HCT116 (cell line): ENCODE data around the gene CPNE2. TPM values are rescaled to one million over a fixed set of nuclear protein-coding genes. Genes with fewer than 3 reads are reported as not detected.

Experiments
- ATAC-seq: fragments of 200-7000 bp; cut with Tn5 transposase; 2 replicates; pipeline ENCODE4 v1.9.1; 2020; ENCODE audit warnings: mild to moderate bottlenecking, moderate library complexity
- BruUV-seq: library from RNA; stranded (reverse); fragments of 400-500 nt; replicated peaks from 2 replicates; lab custom pipeline; 2021; lab: Mats Ljungman, UMichigan
- CTCF ChIA-PET: fragments of 300-600 bp; sonication (Branson Sonifier 250); formaldehyde crosslinking; loops from one replicate; lab custom pipeline; 2021; ENCODE audit warnings: antibody characterized with exemption; lab: Charles Lee
- POLR2A ChIA-PET: fragments of 300-600, 350-600 bp; sonication (Branson Sonifier 250); formaldehyde crosslinking; loops from one replicate; lab custom pipeline; 2021; ENCODE audit warnings: antibody characterized with exemption; lab: Charles Lee
- RAD21 ChIA-PET, 2 experiments: fragments of 300-600 bp; sonication (Branson Sonifier 250); formaldehyde crosslinking; loops; one replicate each; lab custom pipeline; 2023; ENCODE audit warnings: low total read pairs in 2 of 2; ENCODE audit not compliant: uncharacterized antibody in 2 of 2, unreplicated experiment in 2 of 2, low non-redundant PET in 1 of 2; lab: Charles Lee
- DNase-seq: peaks from one replicate; pipeline ENCODE4 v3.0.0-alpha.2; 2010; ENCODE audit warnings: low read depth, low spot score
- H2AFZ ChIP-seq: fragments of 200-600 bp; shearing (Covaris generic), sonication (generic); 2 replicates; pipeline ENCODE4 v1.6.1; 2017; ENCODE audit warnings: low read depth, mixed run types, mixed read lengths, antibody characterized with exemption, low read length; ENCODE audit not compliant: poor library complexity, severe bottlenecking
- H3K27ac ChIP-seq: 2 replicates; pipeline ENCODE4 v1.5.1; 2012; ENCODE audit warnings: low read depth, low read length
- H3K27me3 ChIP-seq: fragments of 200-600 bp; sonication (generic); 2 replicates; pipeline ENCODE4 v1.6.1; 2016; ENCODE audit warnings: mixed run types, low read length, mixed read lengths; ENCODE audit not compliant: insufficient read depth
- H3K36me3 ChIP-seq, 2 experiments: fragments of 200-500 bp in 1 of 2; fragments of 200-600 bp in 1 of 2; sonication (Bioruptor generic) in 1 of 2; sonication (generic) in 1 of 2; 2 replicates each; pipeline versions ENCODE4 v1.5.1 to v1.6.1; 2014 to 2016; ENCODE audit warnings: low read length in 2 of 2, inconsistent platforms in 1 of 2, mixed read lengths in 1 of 2, mixed run types in 1 of 2; ENCODE audit not compliant: insufficient read depth in 2 of 2, control insufficient read depth in 1 of 2
- H3K4me1 ChIP-seq, 2 experiments: fragments of 200-600 bp in 1 of 2; sonication (generic) in 1 of 2; 2 replicates each; pipeline versions ENCODE4 v1.5.1 to v1.6.1; 2012 to 2017; ENCODE audit warnings: low read length in 2 of 2, inconsistent platforms in 1 of 2, mild to moderate bottlenecking in 1 of 2, mixed read lengths in 1 of 2, mixed run types in 1 of 2, moderate library complexity in 1 of 2; ENCODE audit not compliant: insufficient read depth in 2 of 2, control insufficient read depth in 1 of 2
- H3K4me2 ChIP-seq: fragments of 200-600 bp; sonication (generic); 2 replicates; pipeline ENCODE4 v1.6.1; 2017; ENCODE audit warnings: mixed run types, low read length, mixed read lengths
- H3K4me3 ChIP-seq, 2 experiments: fragments of 200-600 bp in 1 of 2; sonication (generic) in 1 of 2; replicated peaks in 1 of 2; 2 replicates each; pipeline ENCODE4 v1.5.1; 2011 to 2016; ENCODE audit warnings: low read length in 2 of 2, control low read depth in 1 of 2, low read depth in 1 of 2, mild to moderate bottlenecking in 1 of 2, mixed read lengths in 1 of 2, mixed run types in 1 of 2
- H3K79me2 ChIP-seq: fragments of 200-600 bp; sonication (generic); 2 replicates; pipeline ENCODE4 v1.6.1; 2017; ENCODE audit warnings: mild to moderate bottlenecking, mixed run types, low read length, moderate library complexity, mixed read lengths; ENCODE audit not compliant: insufficient read depth
- H3K9ac ChIP-seq: fragments of 200-600 bp; sonication (generic); 2 replicates; pipeline ENCODE4 v1.6.1; 2016; ENCODE audit warnings: low read length, mixed read lengths
- H3K9me2 ChIP-seq: fragments of 200-600 bp; sonication (generic), shearing (Covaris generic); 2 replicates; pipeline ENCODE4 v1.6.1; 2017; ENCODE audit warnings: mixed run types, mild to moderate bottlenecking, moderate library complexity; ENCODE audit not compliant: insufficient read depth
- H3K9me3 ChIP-seq, 2 experiments: fragments of 200-500 bp in 1 of 2; fragments of 200-600 bp in 1 of 2; sonication (Bioruptor generic) in 1 of 2; sonication (generic) in 1 of 2; 2 replicates each; pipeline ENCODE4 v1.6.1; 2014 to 2017; ENCODE audit warnings: low read length in 2 of 2, mixed read lengths in 2 of 2, inconsistent platforms in 1 of 2, low read depth in 1 of 2, mild to moderate bottlenecking in 1 of 2, mixed run types in 1 of 2, moderate library complexity in 1 of 2; ENCODE audit not compliant: control insufficient read depth in 1 of 2, insufficient read depth in 1 of 2
- H4K20me1 ChIP-seq: fragments of 200-600 bp; sonication (generic), shearing (Covaris generic); 2 replicates; pipeline ENCODE4 v1.6.1; 2017; ENCODE audit warnings: mixed run types, mild to moderate bottlenecking, moderate library complexity; ENCODE audit not compliant: insufficient read depth
- CBX3 ChIP-seq: IDR thresholded peaks from 2 replicates; pipeline ENCODE4 v1.6.1; 2012; ENCODE audit warnings: low read depth
- CEBPB ChIP-seq: IDR thresholded peaks from 2 replicates; pipeline ENCODE4 v1.6.1; 2012; ENCODE audit warnings: low read depth
- EGR1 ChIP-seq: IDR thresholded peaks from 2 replicates; pipeline ENCODE4 v1.6.1; 2012; ENCODE audit warnings: low read depth
- EZH2 ChIP-seq: fragments of 200-600 bp; sonication (generic); IDR thresholded peaks from 2 replicates; pipeline ENCODE4 v1.6.1; 2017; ENCODE audit warnings: antibody characterized with exemption, mixed run types
- EZH2phosphoT487 ChIP-seq: fragments of 200-600 bp; IDR thresholded peaks from 2 replicates; pipeline ENCODE4 v1.6.1; 2018; ENCODE audit warnings: antibody characterized with exemption, borderline replicate concordance
- FOSL1 ChIP-seq: IDR thresholded peaks from 2 replicates; pipeline ENCODE4 v1.6.1; 2012; ENCODE audit warnings: low read depth
- JUND ChIP-seq: IDR thresholded peaks from 2 replicates; pipeline ENCODE4 v1.6.1; 2012
- POLR2A ChIP-seq: IDR thresholded peaks from 2 replicates; pipeline ENCODE4 v1.7.0; 2011; ENCODE audit warnings: borderline replicate concordance; ENCODE audit not compliant: insufficient read depth, insufficient read length; ENCODE audit errors: extremely low read depth
- SIN3A ChIP-seq: IDR thresholded peaks from 2 replicates; pipeline ENCODE4 v1.6.1; 2012; ENCODE audit warnings: low read depth
- SRF ChIP-seq: IDR thresholded peaks from 2 replicates; pipeline ENCODE4 v1.6.1; 2012; ENCODE audit warnings: low read depth
- TCF7L2 ChIP-seq: IDR thresholded peaks from 2 replicates; pipeline ENCODE4 v1.7.0; 2011; ENCODE audit warnings: borderline replicate concordance, inconsistent platforms; ENCODE audit not compliant: insufficient read depth, insufficient read length; ENCODE audit errors: extremely low read depth
- YY1 ChIP-seq: IDR thresholded peaks from 2 replicates; pipeline ENCODE4 v1.6.1; 2011; ENCODE audit warnings: low read length, low read depth, moderate library complexity, mild to moderate bottlenecking; ENCODE audit not compliant: insufficient replicate concordance; ENCODE audit errors: extremely low read depth
- ZFX ChIP-seq: fragments of 450-650 bp; IDR thresholded peaks from 2 replicates; pipeline ENCODE4 v1.6.1; 2017
- intact Hi-C: fragments of 100-400 bp; cut with micrococcal nuclease; formaldehyde crosslinking; loops from 2 replicates; pipeline ENCODE4 v1.10.0; 2022
- total RNA-seq: library from RNA; stranded (reverse); gene quantifications from one replicate; pipeline ENCODE4 v1.2.1, GENCODE V29; 2021; ENCODE audit not compliant: unreplicated experiment
- TF ChIP-seq, protein P1 (sequence below), 3 experiments: fragments of 200-600 bp in 1 of 3; sonication (generic) in 1 of 3; IDR thresholded peaks in 2 of 3; conservative IDR thresholded peaks in 1 of 3; 2 replicates each; pipeline ENCODE4 v1.5.1; 2012 to 2017; ENCODE audit warnings: low read depth in 2 of 3, low read length in 2 of 3, antibody characterized with exemption in 1 of 3, borderline replicate concordance in 1 of 3, control low read depth in 1 of 3, mild to moderate bottlenecking in 1 of 3, mixed read lengths in 1 of 3, mixed run types in 1 of 3, moderate library complexity in 1 of 3; ENCODE audit not compliant: insufficient read depth in 1 of 3
- TF ChIP-seq, protein P2 (sequence below): IDR thresholded peaks from 2 replicates; pipeline ENCODE4 v1.6.1; 2012; ENCODE audit warnings: low read depth
- TF ChIP-seq, protein P3 (sequence below): IDR thresholded peaks from 2 replicates; pipeline ENCODE4 v1.6.1; 2011; ENCODE audit warnings: mild to moderate bottlenecking, low read length, moderate library complexity; ENCODE audit not compliant: insufficient replicate concordance; ENCODE audit errors: extremely low read depth

Gene CPNE2
- total RNA-seq, 1 experiment from 2014 or later: 31.2 TPM

DNA sequence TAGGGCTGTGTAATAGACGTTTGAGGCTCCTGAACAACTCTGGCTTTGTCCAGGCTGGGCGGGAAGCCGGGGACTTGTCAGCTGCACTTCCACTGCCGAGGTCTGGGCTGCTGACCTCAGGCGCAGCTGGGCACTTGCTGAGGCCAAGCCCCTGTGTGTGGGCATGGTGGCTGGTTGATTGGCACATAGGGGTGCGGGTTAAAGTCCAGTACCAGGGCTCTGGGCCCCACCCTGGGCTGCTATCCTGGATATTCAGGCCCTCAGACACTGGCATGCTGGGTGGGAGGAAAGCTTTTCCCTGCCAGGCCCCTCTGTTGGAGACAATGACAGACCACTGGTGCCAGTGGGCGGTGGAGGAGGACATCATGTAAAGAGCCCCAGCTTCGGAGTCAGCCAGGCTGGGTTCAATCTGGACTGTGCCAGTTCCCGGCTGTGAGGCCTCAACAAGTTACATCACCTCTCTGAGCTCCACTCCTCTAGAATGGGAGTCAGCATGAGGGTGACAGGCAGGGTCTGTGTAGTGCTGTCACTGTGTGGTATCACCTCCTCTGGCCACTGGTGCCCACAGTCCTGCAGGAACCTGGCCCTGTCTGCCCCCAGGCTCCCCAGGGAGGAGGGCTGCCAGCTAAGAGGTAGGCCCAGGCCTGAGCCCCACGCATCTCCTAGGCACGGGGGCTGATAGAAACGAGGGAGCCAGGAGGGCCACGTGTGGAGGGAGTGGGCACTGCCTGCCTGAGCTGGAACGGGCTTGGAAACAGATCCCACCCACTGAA lies 51.0 kb downstream of the CPNE2 start:
- ChIA-PET CTCF (no interaction called here), POLR2A (no interaction called here), RAD21 (no interaction called here)
- no peaks in the 10 kb centered on the region for H3K9me3 ChIP-seq
- H3K36me3 ChIP-seq: no peaks in the 10 kb centered on the region
- BruUV-seq: no TSS peak
- H3K27ac ChIP-seq: no peak overlapping the region
- H2AFZ ChIP-seq: no peak overlapping the region
- TF ChIP-seq, protein P1, sequence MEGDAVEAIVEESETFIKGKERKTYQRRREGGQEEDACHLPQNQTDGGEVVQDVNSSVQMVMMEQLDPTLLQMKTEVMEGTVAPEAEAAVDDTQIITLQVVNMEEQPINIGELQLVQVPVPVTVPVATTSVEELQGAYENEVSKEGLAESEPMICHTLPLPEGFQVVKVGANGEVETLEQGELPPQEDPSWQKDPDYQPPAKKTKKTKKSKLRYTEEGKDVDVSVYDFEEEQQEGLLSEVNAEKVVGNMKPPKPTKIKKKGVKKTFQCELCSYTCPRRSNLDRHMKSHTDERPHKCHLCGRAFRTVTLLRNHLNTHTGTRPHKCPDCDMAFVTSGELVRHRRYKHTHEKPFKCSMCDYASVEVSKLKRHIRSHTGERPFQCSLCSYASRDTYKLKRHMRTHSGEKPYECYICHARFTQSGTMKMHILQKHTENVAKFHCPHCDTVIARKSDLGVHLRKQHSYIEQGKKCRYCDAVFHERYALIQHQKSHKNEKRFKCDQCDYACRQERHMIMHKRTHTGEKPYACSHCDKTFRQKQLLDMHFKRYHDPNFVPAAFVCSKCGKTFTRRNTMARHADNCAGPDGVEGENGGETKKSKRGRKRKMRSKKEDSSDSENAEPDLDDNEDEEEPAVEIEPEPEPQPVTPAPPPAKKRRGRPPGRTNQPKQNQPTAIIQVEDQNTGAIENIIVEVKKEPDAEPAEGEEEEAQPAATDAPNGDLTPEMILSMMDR (IDR thresholded peaks at IDR 0.05 in 2 of 3, conservative IDR thresholded peaks at IDR 0.05 in 1 of 3; ENCODE audit: borderline replicate concordance in 1 of 3, insufficient read depth in 1 of 3, low read depth in 2 of 3, low read length in 2 of 3): no peak
- TF ChIP-seq ZFX (no peak), JUND (no peak), YY1 (no peak), SIN3A (no peak), TCF7L2 (no peak), POLR2A (no peak), FOSL1 (no peak), EZH2phosphoT487 (no peak), SRF (no peak), CBX3 (no peak), EZH2 (no peak), EGR1 (no peak), CEBPB (no peak)
- TF ChIP-seq, protein P2, sequence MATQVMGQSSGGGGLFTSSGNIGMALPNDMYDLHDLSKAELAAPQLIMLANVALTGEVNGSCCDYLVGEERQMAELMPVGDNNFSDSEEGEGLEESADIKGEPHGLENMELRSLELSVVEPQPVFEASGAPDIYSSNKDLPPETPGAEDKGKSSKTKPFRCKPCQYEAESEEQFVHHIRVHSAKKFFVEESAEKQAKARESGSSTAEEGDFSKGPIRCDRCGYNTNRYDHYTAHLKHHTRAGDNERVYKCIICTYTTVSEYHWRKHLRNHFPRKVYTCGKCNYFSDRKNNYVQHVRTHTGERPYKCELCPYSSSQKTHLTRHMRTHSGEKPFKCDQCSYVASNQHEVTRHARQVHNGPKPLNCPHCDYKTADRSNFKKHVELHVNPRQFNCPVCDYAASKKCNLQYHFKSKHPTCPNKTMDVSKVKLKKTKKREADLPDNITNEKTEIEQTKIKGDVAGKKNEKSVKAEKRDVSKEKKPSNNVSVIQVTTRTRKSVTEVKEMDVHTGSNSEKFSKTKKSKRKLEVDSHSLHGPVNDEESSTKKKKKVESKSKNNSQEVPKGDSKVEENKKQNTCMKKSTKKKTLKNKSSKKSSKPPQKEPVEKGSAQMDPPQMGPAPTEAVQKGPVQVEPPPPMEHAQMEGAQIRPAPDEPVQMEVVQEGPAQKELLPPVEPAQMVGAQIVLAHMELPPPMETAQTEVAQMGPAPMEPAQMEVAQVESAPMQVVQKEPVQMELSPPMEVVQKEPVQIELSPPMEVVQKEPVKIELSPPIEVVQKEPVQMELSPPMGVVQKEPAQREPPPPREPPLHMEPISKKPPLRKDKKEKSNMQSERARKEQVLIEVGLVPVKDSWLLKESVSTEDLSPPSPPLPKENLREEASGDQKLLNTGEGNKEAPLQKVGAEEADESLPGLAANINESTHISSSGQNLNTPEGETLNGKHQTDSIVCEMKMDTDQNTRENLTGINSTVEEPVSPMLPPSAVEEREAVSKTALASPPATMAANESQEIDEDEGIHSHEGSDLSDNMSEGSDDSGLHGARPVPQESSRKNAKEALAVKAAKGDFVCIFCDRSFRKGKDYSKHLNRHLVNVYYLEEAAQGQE: no peak
- TF ChIP-seq, protein P3, sequence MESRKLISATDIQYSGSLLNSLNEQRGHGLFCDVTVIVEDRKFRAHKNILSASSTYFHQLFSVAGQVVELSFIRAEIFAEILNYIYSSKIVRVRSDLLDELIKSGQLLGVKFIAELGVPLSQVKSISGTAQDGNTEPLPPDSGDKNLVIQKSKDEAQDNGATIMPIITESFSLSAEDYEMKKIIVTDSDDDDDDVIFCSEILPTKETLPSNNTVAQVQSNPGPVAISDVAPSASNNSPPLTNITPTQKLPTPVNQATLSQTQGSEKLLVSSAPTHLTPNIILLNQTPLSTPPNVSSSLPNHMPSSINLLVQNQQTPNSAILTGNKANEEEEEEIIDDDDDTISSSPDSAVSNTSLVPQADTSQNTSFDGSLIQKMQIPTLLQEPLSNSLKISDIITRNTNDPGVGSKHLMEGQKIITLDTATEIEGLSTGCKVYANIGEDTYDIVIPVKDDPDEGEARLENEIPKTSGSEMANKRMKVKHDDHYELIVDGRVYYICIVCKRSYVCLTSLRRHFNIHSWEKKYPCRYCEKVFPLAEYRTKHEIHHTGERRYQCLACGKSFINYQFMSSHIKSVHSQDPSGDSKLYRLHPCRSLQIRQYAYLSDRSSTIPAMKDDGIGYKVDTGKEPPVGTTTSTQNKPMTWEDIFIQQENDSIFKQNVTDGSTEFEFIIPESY: no peak
- intact Hi-C loops: no loop called here
- no peak for ATAC-seq
- H3K4me2 ChIP-seq: no peak overlapping the region
- no peaks in the 10 kb centered on the region for H3K27me3 ChIP-seq
- H4K20me1 ChIP-seq: no peaks in the 10 kb centered on the region
- no peak overlapping the region for H3K9ac ChIP-seq
- H3K4me1 ChIP-seq: no peaks in the 10 kb centered on the region
- H3K79me2 ChIP-seq: no peaks in the 10 kb centered on the region
- no peak for DNase-seq
- no peaks in the 10 kb centered on the region for H3K9me2 ChIP-seq
- no peak overlapping the region for H3K4me3 ChIP-seq
